NCI-H524 (cell line): Measurements from ENCODE around the gene TSPAN9.
A peak's percentile ranks its signal among the peaks of the same experiment; 100 is the strongest.

Experiments used
- DNase-seq, 2 experiments: peaks; one replicate each; lab custom pipeline; 2025; lab: John Stamatoyannopoulos, UW

The TSPAN9 gene

DNA sequence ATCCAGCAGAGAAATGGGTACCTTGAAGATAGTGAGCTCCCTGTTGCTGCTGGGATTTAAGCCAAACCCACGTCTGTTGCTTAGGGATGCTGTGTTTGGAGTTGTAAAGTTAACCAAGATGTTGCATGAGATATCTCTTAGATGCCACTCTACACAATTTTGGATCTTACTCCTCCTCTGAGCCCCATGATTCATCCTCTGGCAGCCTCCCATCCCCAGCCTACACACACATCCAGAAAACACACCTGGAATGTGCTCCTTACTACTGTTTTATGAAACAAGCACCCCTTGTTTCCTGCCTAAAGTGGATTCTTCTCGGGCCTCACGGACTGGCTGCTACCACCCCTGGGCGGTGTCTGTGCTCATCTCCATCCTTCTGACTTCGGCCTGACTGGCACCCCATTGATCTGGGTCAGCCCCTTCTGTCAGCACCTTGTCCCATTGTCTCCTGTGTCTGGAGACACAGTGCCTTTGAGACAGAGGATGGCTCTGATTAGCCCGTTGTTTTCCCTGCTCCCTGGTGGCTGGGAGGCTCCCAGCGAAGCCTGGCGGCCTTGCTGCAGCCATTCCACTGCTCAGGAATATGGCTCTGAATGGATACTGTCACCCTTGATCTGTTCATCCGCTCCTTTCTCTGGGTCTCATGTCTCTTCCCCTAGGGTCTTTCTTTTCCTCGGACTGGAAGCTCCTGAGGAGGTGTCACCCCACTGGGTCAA, 24.3 kb downstream of the TSPAN9 start:
- DNase-seq, result no peak

DNA sequence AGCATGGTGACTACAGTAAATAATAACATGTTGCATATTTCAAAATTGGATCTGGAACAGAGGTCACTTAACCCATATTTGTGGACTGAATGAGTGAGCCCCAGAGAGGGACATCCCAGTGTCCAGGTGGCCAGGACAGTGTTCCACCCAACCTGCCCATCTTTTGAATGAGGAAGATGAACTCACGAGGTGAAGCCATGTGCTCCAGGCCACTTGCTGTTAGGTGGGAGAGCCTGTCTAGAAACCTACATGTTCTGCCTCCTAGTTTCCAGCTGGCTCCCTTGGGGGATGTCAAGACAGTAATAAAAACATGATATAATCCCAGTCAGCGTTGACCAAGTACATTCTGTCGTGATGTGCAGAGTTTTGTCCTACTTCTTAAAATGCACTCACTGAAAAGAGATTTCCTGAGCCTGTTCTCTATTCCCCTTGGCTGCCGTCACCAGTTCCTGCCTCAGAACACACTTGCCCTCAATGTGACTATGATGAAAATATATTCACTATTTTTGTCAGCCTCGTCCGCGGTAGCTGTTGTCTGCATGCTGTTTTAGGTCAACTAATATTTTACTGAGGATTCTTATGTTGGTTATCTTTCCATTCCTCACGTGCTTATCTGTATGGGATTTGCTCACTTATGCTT, 25.7 kb downstream of the TSPAN9 start:
- DNase-seq, result peak in 1 of 2 experiments; percentile 26

DNA sequence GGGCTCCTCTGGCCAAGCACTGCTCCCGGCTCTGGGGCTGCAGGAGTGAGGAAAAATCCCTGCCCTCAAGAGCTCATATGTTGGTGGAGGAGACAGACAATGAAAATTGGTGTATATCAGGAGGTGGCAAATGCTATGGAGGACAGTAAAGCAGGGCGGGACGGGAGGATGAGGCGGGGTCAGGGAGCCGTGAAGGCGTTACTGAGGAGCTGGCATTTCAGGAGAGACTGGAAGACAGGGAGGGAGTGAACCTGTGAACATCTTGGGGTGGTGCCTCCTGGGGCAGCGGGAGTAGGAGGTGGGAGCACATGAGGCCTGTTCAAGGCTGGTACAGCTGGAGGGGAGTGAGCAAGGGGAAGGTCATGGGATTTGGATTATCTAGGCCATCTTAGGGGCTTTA, 26.6 kb downstream of the TSPAN9 start:
- DNase-seq, result peak; percentile 46 to 75

DNA sequence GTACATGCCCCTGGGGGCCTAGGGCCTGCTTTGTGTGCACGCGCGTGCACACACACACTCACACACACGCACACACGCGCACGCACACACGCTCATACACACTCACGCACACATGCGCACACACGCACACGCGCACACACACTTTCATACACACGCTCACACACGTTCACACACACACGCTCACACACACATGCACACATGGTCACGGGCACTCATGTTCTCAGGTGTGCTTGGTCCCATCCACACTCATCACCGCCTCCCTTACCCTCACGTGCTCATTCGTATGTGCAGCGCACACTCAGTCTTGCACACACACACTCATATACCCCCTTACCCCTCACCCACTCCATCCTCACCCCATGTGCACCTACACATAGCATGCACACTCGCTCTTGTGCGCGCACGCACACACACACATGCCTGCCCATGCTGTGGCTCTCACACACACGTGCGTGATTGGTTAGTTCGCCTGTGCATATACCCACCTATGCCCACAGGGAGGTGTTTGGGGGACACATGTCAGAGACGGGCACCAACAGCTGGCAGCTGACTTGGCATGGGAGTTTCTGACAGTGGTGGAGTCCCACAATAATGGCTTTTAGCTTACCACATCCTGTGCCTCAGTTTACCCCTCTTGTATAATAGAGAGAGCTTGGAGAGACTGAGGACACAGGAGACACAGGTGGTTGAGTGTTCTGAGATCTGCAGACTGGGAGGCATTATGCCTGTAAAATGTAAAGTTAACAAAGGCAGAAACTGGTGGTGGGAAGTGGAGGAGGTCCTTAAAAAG, 28.7 kb downstream of the TSPAN9 start:
- peak in 1 of 2 experiments; percentile 23 for DNase-seq

DNA sequence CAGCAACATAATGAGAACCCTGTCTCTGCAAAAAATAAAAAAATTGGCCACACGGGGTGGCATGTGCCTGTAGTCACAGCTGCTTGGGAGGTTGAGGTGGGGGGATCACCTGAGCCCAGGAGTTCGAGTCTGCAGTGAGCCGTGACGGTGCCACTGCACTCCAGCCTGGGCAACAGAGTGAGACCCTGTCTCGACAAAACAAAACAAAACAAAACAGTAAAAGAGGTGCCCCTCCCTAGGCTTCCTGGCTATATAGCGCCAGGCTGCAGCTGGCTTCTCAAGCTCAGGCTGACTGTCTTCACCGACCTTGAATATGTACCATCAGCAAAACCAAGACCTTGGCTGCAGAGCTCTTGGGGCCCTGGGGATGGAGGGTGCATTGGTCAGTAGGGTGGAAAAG, 29.4 kb downstream of the TSPAN9 start:
- peak in 1 of 2 experiments; percentile 27 for DNase-seq

DNA sequence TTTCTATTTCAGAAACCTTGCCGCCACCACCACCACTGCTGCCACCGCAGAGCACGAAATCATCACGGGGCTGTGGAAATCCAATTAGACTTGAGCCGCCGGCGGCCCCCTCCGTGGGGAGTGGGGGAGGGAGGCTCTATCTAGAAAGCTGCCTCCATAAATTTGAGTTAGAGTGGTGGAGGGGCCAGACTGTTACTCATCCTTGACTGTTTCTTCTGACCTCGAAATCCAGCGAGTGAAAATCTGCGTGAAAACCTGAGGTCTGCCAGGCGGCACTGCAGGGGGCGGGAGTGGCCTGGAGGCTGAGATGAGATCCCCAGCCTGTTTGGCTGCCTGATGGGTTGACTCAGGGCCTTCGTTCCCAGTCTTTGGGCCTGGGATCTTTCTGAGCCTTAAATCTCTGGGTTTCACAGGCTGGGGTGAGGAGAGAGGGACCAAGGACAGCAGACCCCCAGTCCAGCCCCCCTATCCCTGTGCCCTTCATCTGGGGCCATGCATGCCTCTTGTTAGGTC, 29.9 kb downstream of the TSPAN9 start:
- peak; percentile 26 to 52 for DNase-seq

DNA sequence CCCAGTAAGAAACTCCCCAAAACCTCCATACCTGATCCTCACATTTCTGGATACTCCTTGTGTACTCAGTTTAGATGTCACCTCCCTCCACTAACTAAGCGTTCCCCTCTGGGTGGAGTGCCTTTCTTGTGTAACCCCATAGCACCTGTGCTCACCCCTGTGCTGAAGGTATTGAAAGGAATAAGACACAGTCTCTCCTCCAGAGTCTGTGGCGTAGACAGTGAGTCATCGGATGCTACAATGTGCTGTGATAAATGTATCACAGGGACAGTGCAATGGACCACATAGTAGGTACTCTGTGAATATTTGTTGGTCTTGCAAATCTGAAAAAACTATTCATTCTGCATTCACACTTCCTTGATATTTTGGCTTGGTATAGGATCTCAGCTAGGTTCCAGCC, 30.8 kb downstream of the TSPAN9 start:
- no peak for DNase-seq

DNA sequence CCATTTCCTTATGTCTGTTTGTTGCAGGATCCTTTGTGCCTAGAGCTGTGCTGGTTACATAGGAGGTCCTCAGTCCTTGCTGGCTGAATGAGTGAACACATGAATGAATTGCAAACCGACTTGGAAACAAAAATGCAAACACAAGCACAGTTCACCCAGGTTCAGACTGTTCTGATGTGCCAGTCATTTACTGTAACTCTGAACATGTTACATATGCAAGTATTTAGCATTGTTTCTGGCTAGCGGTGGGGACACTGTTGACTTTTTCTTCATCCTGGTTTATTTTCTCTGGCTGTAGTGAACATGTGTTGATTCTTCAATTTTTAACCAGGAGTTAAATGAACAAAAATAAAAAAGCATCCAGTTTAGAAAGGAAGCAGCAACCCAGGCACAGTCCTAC, 33.4 kb downstream of the TSPAN9 start:
- DNase-seq, result no peak

DNA sequence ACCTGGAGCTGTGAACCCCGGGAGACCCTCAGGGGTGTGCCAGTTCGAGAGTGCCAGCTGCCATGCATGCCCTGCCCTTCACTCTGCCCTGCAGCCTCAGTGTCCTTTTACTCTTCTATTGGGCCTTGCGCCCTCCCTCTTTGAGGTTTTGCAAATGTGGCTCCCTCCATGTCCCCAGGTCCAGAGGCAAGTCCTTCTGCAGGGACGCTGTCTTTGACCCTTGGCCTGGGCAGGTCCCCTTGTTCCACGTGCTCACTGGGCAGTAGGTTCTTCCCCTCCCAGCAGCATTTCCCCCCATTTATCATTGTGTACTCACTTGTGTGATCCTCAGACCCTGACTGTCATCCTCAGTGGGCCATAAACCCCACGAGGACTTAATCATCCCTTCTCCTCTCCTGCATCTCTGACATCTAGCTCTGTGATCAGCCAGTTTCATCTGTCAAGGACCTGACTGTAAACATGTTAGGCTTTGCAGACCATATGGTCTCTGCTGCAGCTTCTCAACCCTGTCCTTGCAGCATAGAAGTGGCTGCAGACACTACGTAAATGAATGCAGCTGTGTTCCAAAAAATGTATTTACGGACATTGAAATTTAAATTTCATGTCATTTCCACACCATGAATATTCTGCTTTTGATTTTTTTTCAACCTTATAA, 36.6 kb downstream of the TSPAN9 start:
- DNase-seq, result peak; percentile 69 to 87

DNA sequence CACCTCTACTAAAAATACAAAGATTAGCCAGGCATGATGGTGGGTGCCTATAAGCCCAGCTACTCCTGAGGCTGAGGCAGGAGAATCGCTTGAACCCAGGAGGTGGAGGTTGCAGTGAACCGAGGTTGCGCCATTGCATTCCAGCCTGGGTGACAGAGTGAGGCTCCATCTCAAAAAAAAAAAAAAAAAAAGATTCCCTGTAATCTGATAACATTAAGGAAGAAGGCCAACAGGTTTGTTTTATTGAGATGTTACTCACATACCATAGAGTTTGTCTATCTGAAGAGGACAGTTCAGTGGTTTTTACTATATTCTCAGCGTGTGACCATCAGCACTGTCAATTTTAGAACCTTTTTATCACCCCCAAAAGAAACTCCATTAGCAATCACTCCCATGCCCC, 37.5 kb downstream of the TSPAN9 start:
- no peak for DNase-seq

DNA sequence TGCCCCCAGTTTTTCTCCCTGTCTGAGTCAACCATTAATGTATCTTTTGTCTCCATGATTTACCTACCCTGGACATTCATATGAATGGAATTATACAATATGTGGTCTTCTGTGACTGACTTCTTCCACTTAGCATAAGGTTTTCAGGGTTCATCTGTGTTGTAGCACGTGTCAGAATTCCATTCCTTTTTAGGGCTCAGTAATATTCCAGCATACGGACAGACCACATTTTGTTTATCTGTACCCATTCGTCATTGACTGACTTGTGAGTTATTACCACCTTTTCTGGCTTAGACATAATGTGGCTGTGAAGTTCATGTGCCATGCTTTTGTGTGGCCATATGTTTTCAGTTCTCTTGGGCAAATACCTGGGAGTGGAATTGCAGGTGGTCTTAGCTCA, 37.9 kb downstream of the TSPAN9 start:
- DNase-seq, result no peak

DNA sequence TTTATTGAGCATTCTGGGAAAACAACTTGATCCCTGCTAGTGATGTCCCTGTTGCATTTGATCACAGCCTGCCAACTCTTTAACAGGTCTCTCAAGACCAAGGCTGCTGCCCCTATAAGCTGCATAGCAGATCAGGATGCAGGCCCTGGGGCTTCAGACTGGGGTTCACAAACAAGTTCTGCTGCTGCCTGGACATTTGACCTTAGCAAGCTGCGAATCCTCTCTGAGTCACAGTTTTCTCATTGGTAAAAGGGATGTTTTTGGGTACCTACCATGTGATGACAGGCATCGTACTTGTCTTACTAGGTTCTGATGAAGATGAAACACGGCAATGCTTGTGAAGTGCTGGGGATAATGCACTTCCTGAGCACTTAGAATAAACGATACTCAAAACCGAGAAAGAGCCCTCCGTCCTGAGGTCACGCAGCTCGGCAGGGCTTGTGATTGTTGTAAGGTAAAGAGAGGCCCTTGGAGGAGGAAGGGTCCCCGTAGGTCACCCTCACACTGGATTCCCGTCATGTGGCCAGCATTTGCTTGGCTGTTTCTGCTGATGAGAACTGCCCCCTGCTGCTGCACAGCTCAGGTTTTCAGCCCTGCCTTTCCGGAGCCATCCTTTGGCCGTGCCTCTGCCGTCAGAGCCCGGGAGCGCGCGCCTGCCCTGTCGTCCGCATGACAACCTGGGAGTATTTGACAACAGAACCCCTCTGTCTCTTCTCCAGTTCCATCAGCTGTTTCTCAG, 39.1 kb downstream of the TSPAN9 start:
- no peak for DNase-seq

DNA sequence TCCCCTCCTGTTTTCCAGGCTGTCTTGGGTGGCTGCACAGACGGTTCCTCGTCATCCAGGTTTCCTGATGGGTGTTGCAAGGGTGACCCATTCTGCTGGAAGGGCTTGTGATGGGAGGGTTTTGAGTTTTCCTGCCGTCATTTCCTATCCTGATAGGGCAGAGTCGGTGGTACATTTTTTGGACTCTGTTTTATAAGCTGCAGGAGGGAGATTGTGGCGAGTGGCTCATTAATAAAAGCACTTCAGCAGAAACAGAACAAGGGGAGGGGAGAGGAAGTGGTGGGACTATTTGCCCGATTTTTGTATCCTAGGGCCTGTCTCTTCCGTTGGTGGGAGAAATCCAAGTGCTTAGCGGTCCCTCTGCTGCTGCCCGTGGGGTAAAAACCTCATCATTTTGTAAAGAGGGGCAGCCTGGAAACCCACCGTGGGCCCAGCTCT, 40.0 kb downstream of the TSPAN9 start:
- peak in 1 of 2 experiments; percentile 50 for DNase-seq

DNA sequence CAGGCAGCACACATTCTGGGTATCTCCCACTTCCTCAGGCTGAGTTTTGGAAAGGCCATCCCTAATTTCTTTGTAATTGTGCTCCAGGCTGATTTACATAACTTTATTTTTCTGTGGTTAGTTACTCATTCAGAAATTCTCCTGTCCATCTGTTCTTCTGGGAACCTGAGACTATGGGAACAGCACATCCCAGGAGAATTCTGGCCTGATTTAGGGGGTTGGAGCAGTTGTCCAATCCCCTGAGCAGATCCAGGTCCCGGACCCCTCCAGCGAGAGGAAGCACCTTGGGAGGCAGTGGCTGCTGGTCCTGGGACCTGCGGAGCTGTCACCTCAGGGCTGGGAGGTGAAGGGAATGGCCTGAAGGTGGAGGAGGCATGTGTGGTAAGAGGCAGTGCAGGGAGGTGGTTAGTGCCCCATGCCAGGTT, 40.4 kb downstream of the TSPAN9 start:
- DNase-seq, result peak; percentile 36 to 80

DNA sequence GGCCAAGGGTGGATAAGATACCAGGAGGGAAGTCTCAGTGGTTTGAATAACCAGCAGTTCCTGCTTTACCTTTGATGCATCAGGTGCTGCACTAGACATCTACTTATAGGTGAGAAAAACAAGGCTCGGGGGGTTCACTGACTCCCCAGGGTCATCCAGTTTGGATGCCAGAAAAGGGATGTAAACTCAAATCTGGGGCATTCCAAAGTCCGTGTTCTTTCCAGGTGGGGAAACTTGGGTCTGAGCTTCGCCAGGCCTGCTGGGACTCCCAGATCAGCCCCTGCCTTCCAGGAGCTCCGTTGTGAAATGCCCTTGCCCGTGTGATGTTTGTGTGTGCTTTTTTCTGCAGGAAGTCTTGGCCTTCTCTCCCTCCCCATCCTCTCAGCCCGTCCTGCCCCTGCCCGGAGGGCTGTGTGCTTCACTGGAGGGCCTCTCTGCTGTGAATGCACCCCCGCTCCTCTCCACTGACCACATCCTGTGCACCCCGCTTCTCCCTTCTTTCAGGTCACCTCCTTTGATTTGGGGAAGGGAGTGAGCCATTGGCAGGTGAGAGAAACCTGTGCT, 42.1 kb downstream of the TSPAN9 start:
- DNase-seq, result no peak

DNA sequence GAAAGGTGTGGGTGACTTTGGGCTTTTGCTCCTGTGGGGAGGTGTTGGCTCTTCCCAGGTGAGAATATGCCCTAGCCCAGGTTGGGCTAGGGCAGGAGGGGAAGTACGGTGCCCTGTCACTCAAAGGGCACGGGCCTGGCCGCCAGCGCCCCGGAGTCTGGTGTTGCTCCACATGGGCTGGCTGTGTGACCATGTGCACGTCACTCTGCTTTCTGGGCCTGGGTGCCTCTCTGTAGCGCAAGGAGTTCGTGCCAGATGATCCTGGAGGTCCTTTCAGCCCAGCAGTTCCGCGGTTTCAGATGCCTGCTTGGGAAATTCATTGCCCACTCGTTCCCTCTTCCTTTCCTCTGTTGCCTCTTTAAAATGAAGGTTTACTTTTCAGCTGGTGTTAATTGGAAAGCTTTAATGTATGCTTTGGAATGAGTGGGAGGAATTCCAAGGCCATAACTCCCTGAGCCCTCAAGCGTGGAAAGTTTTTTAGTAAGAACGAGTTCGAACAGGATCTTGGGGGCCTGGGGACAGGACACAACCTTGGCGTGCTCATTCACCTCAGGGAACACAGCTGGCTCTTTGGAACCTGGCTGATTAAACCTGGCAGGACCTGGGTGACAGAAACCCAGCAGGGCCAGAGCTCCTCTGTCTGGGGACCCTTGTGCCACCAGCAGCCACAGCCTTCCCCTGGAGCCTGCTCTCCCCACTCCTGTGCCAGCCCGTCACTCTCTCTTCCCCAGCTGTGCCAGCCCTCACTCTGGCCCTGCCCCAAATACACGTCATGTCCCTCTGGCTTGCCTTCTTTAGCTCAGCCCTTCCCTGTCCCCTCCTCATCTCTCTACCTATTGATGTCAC, 42.8 kb downstream of the TSPAN9 start:
- peak in 1 of 2 experiments; percentile 56 for DNase-seq

DNA sequence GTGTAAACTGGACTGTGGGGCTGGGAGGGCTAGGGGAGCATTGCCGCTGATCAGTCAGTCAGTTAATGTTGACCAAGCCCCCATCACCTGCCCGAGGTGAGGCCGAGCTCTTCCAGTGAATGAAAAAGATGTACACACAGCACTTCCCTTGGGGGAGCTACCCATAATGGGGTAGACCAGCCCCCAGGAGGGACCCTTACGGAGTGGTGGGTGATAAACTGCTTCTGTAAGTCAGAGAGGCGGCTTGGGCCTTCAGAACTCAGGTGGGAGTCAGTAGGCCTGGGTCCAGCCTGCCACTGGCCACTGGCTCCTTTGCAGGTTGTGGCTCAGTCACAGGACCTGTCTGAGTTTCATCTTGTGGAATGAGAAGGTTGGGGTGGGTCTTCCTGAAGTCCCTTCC, 43.5 kb downstream of the TSPAN9 start:
- DNase-seq, result no peak

DNA sequence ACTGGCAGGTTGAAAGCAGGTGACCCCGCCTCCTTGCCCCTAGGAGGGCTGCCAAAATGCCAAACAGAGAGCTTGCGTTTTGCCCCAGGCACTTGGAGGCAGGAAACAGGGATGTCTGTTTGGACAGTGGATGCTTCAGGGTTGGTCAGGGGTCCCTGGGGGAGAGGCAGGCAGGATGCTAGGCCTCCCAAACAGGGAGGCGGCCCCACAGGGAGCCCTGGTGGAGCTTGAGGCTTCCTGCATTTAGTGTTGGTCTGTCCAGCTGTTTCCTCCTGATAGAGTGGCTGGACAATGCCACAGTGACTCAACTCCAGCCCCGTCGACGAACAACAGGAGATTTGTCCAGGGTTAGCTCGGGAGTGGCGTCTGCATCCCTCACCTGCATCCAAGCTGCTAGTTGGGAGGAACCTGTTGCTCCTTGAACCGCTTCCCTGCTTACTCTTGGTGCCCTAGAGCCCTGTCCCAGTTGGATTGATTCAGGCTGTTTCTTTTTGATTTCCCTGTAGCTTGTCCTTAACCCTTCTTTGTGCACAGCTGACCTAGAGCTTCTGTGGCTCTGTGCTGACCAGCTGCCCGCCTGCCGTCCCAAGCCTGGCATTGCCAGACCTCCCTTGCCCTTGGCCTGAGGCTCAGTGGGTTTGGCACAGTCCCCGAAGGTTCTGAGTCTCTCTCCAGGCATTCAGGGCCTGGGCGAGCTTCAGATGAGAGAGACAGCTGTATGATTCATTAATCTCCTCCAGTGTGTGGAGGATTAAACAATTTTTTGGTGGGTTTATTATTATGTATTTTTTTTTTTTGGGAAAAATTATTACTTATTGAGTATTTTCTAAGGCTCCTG, 45.9 kb downstream of the TSPAN9 start:
- DNase-seq, result no peak

DNA sequence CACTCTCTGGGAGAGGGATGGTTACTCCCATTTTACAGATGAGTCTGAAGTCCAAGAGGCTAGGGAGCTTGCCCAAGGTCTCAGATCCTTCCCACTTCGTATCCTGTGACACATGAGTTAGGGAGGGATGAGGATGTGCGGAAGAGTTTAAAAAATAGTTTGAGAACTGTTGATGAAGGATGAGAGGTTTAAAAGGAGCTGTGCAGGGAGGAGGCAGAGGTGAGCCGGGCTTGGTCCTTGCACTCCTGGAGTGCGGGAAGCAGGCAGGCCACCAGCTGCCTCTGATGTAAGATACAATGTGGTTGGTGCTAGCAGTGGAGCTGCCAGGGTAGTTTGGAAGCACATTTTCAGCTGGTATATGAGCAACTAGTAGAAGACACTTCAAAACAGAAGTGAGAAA, 46.5 kb downstream of the TSPAN9 start:
- DNase-seq, result no peak
